22Rv1 (cell line): ENCODE results near the gene EHD2.

Source experiments
- H3K27ac ChIP-seq: fragments of 450-650 bp; 2 replicates; pipeline ENCODE4 v1.5.1; 2017
- CTCF ChIP-seq: fragments of 450-650 bp; IDR thresholded peaks from 2 replicates; pipeline ENCODE4 v1.5.1; 2017; ENCODE audit warnings: mild to moderate bottlenecking
- ZFX ChIP-seq: fragments of 450-650 bp; IDR thresholded peaks from 2 replicates; pipeline ENCODE4 v1.6.1; 2017; ENCODE audit warnings: antibody characterized with exemption, borderline replicate concordance

Gene EHD2

GRCh38 chr19:47729799-47730520 is 16.7 kb downstream of the EHD2 start:
- no peak for TF ChIP-seq ZFX
- no peak for TF ChIP-seq CTCF
- H3K27ac ChIP-seq = peak overlapping the region; percentile 98

GRCh38 chr19:47730521-47730889 is 17.3 kb downstream of the EHD2 start:
- TF ChIP-seq ZFX = no peak
- TF ChIP-seq CTCF = no peak
- H3K27ac ChIP-seq = peak overlapping the region; percentile 98; the same call in 1 of the 2 replicates

GRCh38 chr19:47730910-47731309 is 17.7 kb downstream of the EHD2 start:
- TF ChIP-seq CTCF (no peak), ZFX (no peak)
- no peak overlapping the region; the same call in 1 of the 2 replicates for H3K27ac ChIP-seq

GRCh38 chr19:47735131-47735530 is 21.9 kb downstream of the EHD2 start:
- no peak for TF ChIP-seq CTCF
- H3K27ac ChIP-seq = no peak overlapping the region

GRCh38 chr19:47740866-47741519 is 27.8 kb downstream of the EHD2 start:
- no peak overlapping the region for H3K27ac ChIP-seq

GRCh38 chr19:47741544-47742140 is 28.4 kb downstream of the EHD2 start:
- TF ChIP-seq ZFX (no peak), CTCF (no peak)
- H3K27ac ChIP-seq = no peak overlapping the region

More at GRCh38 chr19:47740866-47741519, 27.8 kb downstream of the EHD2 start:
- no peak for TF ChIP-seq CTCF
- no peak for TF ChIP-seq ZFX

- peak overlapping the region; percentile 81; the same call in 1 of the 2 replicates for H3K27ac ChIP-seq
- no peak for TF ChIP-seq ZFX
- no peak for TF ChIP-seq CTCF
These were observed 29.4 kb downstream of the EHD2 start for GRCh38 chr19:47742634-47743033.
